GM18951 (cell line): ENCODE data around the gene CCR3.

Experiments
- POLR2A ChIP-seq: IDR thresholded peaks from 4 replicates; pipeline ENCODE4 v1.6.1; 2011; ENCODE audit warnings: mild to moderate bottlenecking; ENCODE audit not compliant: insufficient read length, insufficient read depth; ENCODE audit errors: extremely low read depth
- in situ Hi-C: fragments of 300-500 bp; cut with MboI; formaldehyde crosslinking; loops from one replicate; pipeline ENCODE4 v1.12.0; 2022; ENCODE audit warnings: low sequenced_read_pairs, mixed read lengths, inconsistent platforms; ENCODE audit not compliant: unreplicated experiment

The CCR3 gene

DNA sequence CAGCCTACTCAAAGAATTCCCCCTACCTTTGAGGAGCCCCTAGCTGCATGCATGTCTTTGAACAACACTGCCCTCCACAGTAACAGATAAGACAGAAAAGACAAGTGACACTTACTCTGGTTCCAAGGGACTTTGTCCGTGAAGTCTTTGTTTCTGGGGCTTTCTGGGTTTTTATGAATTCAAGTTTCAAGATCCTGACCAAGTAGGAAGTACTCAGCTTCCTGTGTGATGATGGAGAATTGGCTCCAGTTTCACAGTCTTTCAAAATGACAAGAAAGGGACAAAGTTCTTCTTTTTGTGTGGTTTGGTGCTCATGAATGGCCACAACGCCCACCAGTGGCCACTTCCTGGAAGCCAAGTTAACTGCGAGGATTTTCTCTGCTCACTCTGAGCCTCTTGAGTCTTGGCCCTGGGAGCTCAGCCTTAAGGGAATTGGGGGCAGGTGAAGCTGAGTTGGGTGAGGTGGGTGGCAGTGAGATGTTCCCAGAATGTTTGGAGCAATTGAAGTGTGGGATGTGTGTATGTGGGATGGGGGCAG is 34.0 kb upstream of the CCR3 start, which contains the start of gene CCR1:
Gene CCR1, minus strand, starts transcription at position 147 of the 538 bp plus-strand sequence. CDS start 4,000 bp downstream, outside the sequence.
- in situ Hi-C loops: loop anchor here (5.0 to 25.0 kb wide), 2 partner anchors 121 to 271 kb away; partner anchors contain the start of gene CXCR6
- TF ChIP-seq POLR2A: no peak

DNA sequence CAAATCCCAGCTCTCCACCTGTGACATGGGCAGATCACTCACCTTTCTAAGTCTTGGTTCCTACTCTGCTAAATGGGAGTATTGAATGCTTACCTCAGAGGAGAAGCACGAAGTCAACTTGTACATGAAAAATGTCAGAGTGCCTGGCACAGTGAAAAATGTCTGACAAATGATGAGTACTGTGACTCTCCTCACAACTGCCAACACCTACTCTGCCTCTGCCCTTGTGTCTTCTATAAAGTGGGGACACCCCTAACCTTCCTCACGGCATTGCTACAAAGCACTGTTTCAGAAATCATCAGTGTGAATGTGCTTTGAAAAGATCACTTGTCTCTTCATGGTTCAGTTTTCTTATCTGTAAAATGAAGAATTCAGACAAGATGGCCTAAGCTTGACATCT is 33.2 kb upstream of the CCR3 start:
- in situ Hi-C loops: loop anchor here (5.0 to 25.0 kb wide), 2 partner anchors 122 to 272 kb away; partner anchors contain the start of gene CXCR6
- no peak for TF ChIP-seq POLR2A

DNA sequence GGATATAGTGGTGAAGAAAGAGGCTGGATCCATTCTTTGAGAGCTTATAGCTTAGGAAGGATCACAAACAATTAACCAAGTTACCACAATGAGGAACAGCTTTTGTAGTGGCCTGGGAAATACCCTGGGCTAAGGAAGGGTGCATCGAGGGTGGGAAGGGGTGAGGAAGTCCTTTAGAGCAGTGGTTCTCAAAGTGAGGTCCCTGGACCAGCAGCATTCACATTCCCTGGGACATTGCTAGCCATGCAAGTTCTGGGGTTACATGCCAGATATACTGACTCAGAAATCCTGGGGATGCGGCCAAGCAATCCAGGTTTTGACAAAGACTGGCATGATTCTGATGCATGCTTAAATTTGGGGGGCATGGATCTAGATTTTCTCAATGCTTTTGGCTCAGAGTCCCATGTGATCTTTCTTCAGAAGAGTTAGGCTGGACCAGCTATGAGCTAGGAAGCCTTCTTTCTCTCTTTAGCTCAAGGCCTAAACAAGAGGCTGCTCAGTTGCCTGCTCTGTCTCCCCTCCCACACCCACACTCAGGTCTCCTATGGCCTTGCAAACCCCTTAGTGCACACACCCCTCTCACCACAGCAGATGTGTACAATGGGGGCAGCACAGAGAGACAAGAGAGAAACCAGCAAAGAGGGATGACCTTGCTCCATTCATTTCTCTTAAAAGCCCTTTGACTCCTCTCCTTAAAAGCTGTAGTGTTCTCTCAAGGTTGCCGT is 32.4 kb upstream of the CCR3 start:
- TF ChIP-seq POLR2A: no peak
- in situ Hi-C loops: loop anchor here (5.0 to 25.0 kb wide), 3 partner anchors 123 to 273 kb away; partner anchors contain the start of genes CCR5 and CXCR6

DNA sequence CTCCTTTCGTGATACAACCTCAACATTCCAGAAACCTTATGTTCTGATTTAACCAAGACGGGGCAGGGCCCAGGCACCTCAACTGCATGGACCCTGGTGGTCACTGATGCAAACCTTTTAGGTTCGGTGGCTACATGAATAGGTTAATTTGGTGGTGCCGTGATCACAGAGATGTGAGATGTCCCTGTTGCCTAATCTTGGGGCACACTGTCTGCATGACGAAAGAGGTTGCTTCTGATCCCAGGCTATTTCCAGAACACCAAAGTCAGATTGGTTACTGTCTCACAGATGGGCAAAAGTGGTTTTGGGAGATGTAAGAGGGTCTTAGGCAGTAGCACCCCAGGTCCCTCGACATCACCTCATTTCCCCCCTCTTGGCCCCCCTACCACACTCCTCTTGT is 30.2 kb upstream of the CCR3 start:
- in situ Hi-C loops: loop anchor here (10.0 to 25.0 kb wide), 2 partner anchors 163 to 275 kb away; partner anchors contain the start of genes CCR5 and CXCR6
- TF ChIP-seq POLR2A: no peak

- no peak for TF ChIP-seq POLR2A
- in situ Hi-C loops: loop anchor here (10.0 to 25.0 kb wide), 2 partner anchors 162 to 276 kb away; partner anchors contain the start of genes CCR5 and CXCR6
Measured at GRCh38 chr3:46213201-46213600, 29.1 kb upstream of the CCR3 start.

DNA sequence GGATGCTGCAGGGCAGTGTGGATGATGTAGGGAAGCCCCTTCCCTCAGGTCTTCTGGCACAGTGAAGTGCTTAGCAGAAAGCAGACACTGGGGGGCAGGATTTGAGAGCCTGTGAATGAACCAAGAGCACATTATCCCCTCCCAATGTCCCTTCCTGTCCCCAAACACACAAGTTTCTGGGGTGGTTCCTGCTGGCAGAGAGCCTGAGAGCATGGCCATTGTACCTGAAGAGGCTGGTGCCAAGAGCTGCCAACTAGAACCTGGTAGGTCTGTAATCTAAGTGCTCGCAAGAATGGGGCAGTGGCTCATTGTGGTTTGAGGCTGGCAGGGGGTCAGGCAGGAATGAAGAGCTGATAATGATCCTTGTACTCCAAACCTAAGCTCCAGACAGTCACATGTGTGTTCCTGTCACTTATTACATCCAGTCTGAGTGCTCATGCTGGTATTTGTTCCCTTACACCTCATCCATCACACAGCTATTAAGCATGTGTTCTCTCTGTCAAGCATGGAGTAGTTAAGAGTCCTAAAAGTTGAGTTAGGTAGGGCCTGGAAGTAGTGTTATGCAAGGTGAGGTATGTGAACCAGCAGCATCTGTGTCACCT is 27.4 kb upstream of the CCR3 start:
- no peak for TF ChIP-seq POLR2A
- in situ Hi-C loops: loop anchor here (10.0 to 25.0 kb wide), 2 partner anchors 160 to 278 kb away; partner anchors contain the start of genes CCR5 and CXCR6

DNA sequence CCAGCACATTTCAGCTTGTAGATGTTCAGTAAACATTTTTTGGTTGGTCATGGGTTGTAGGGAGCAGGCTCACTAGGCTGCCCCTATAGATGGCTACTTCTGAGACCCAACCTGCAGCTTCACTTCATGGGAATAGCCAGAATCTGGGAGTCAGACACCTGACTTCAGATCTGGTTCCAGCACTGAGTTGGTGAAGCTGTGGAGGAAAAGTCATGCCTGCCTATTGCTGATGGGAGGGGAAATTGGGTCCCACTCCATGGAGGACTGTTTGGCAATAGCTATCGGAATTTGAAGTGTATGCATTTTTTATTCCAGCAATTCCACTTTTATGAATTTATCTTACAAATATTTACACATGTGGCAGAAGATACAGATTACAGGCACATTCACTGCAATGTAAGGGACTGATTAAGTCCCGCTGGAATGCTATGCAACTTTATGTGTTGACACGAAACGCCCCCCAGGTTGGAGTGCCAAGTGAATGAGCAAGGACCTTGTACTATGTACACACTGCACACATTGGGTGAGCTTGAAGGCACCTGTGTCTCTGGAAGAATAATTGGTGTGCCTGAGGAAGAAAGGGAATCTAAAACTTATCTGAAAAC is 26.3 kb upstream of the CCR3 start:
- TF ChIP-seq POLR2A: no peak
- in situ Hi-C loops: loop anchor here (10.0 to 25.0 kb wide), 2 partner anchors 159 to 279 kb away; partner anchors contain the start of genes CCR5 and CXCR6

DNA sequence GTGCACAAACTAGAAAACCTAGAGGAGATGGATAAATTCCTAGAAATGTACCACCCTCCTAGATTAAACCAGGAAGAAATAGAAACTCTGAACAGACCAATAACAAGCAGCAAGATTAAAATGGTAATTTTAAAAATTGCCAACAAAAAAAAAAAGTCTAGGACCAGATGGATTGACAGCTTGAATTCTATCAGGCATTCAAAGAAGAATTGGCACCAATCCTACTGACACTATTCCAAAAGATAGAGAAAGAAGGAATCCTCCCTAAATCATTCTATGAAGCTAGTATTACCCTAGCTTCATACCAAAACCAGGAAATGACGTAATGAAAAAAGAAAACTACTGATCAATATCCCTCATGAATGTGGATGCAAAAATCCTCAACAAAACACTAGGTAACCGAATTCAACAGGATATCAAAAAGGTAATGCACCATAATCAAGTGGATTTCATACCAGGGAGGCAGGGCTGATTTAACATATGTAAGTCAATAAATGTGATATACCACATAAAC is 24.0 kb upstream of the CCR3 start:
- TF ChIP-seq POLR2A: no peak
- in situ Hi-C loops: loop anchor here (10.0 to 25.0 kb wide), 2 partner anchors 157 to 281 kb away; partner anchors contain the start of genes CCR5 and CXCR6

- no peak for TF ChIP-seq POLR2A
- in situ Hi-C loops: loop anchor here (25.0 kb wide), 1 partner anchor 284 kb away; the partner anchor contains the start of gene CXCR6
Measured at GRCh38 chr3:46221391-46221790, 20.9 kb upstream of the CCR3 start.

- in situ Hi-C loops: loop anchor here (25.0 kb wide), 1 partner anchor 285 kb away; the partner anchor contains the start of gene CXCR6
- TF ChIP-seq POLR2A: no peak
Measured at GRCh38 chr3:46221938-46222337, 20.3 kb upstream of the CCR3 start.

DNA sequence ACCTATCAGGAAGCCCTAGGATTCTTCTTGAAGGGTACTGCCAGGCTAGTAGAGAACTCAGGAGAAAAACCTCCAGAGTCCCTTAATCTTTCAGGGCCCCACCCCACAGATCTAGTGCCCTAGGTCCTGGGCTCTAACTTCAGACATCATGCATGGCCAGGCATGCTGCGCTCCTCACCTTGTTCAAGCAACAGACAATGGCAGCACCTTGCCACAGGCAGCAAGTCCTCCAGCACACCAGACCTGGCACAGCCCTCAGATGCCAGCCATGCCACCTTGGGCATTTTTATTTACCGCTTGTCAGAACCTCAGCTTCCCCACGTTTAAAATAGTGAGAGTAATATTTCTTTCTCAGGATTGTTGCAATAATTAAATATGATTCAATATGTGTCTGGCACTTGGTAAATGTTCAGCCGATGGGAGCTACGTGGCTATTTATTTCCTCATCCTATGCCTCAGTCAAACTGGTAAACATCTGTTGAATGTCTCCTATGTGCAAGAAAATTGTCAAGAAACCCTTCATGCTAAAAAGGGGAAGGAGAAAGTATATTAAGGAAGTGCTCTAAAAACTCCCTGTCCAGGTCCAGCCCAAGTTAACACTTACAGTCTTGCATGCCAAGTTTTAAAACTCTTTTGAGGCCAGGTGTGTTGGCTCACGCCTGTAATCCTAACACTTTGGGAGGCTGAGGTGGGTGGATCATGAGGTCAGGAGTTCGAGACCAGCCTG is 19.7 kb upstream of the CCR3 start:
- in situ Hi-C loops: loop anchor here (25.0 kb wide), 1 partner anchor 285 kb away; the partner anchor contains the start of gene CXCR6
- no peak for TF ChIP-seq POLR2A
